ENCODE data around the gene FAT2. TPM values are rescaled to one million over a fixed set of nuclear protein-coding genes. Genes with fewer than 3 reads are reported as not detected.

FAT2 gene
- total and polyA plus RNA-seq, 2 donors (not counting 1 experiment from before 2014, with no cell fraction given): not detected

GRCh38 chr5:151556806-151557205 is 34.3 kb downstream of the FAT2 start:
- H3K9me3 ChIP-seq (ENCODE audit: control extremely low read depth in 1 of 3, control insufficient read depth in 2 of 3, insufficient read depth in 1 of 3, low read length in 2 of 3): no peaks in the 10 kb centered on the region
- peak; percentile 66 for DNase-seq
- H3K4me1 Mint-ChIP-seq: peaks cover 15% of the 10 kb centered on the region
- ChIA-PET CTCF (interaction anchor here (1.2 to 2.0 kb wide), 2 partner anchors 11 to 96 kb away, joined by 3 to 7 read pairs; no protein-coding TSS in a partner anchor), POLR2A (interaction anchor here (1.6 kb wide), 1 partner anchor 21 kb away, joined by 4 read pairs; no protein-coding TSS in a partner anchor)
- no peak overlapping the region for H3K9ac ChIP-seq (ENCODE audit: low read length)
- H3K79me2 ChIP-seq (ENCODE audit: control insufficient read depth, insufficient read depth, low read length): no peaks in the 10 kb centered on the region
- WGBS (ENCODE audit: insufficient coverage): 19% methylated on average over 5 of the region's 6 CpGs
- no peaks in the 10 kb centered on the region for H3K36me3 ChIP-seq (replicated peaks in 1 of 2; ENCODE audit: control extremely low read depth in 1 of 2, control insufficient read depth in 1 of 2, extremely low read depth in 1 of 2, insufficient read depth in 2 of 2, low read length in 1 of 2)
- H3K27ac ChIP-seq (ENCODE audit: low read length in 2 of 2): peak overlapping the region; percentile 9 to 25
- H2AFZ ChIP-seq (ENCODE audit: insufficient read depth, low read depth, low read length, poor library complexity, severe bottlenecking): peak overlapping the region; percentile 31
- TF ChIP-seq EZH2 (IDR thresholded peaks at IDR 0.05; ENCODE audit: borderline replicate concordance, insufficient read depth, low read depth, low read length, poor library complexity, severe bottlenecking) (no peak), CTCF (IDR thresholded peaks at IDR 0.05) (no peak)
- peaks cover 16 to 19% of the 10 kb centered on the region in 2 donors for H3K4me1 ChIP-seq (ENCODE audit: control insufficient read depth in 2 of 2, insufficient read depth in 2 of 2, low read length in 2 of 2)
- H3K4me3 ChIP-seq (ENCODE audit: control extremely low read depth in 1 of 5, extremely low read depth in 1 of 5, insufficient read depth in 1 of 5, low read depth in 2 of 5, low read length in 4 of 5): no peak overlapping the region
- H3K4me2 ChIP-seq (replicated peaks; ENCODE audit: low read depth, low read length, poor library complexity, severe bottlenecking): peak overlapping the region; percentile 51
- intact Hi-C loops (cut with micrococcal nuclease): no loop called here
- peaks cover 0 to 8% (median 0%) of the 10 kb centered on the region in 4 experiments for H3K27me3 ChIP-seq (replicated peaks in 1 of 4; ENCODE audit: control extremely low read depth in 1 of 4, control insufficient read depth in 3 of 4, insufficient read depth in 4 of 4, low read length in 3 of 4)
- H3K27me3 Mint-ChIP-seq: no peaks in the 10 kb centered on the region
- peak; percentile 57 for ATAC-seq (ENCODE audit: low read depth)
- H3K4me3 Mint-ChIP-seq: peak overlapping the region; percentile 50
- peak overlapping the region; percentile 62 for H3K27ac Mint-ChIP-seq
- no peaks in the 10 kb centered on the region for H4K20me1 ChIP-seq (ENCODE audit: control insufficient read depth, insufficient read depth, low read length, poor library complexity, severe bottlenecking)
- H3K9me3 Mint-ChIP-seq (ENCODE audit: insufficient read depth): no peaks in the 10 kb centered on the region

GRCh38 chr5:151555760-151556576 is 35.2 kb downstream of the FAT2 start:
- no peaks in the 10 kb centered on the region for H3K9me3 ChIP-seq (ENCODE audit: control extremely low read depth in 1 of 3, control insufficient read depth in 2 of 3, insufficient read depth in 1 of 3, low read length in 2 of 3)
- peak overlapping the region; percentile 64 for H3K27ac Mint-ChIP-seq
- no peak overlapping the region for H3K4me3 ChIP-seq (ENCODE audit: control extremely low read depth in 1 of 5, extremely low read depth in 1 of 5, insufficient read depth in 1 of 5, low read depth in 2 of 5, low read length in 4 of 5)
- H3K4me3 Mint-ChIP-seq: no peak overlapping the region
- H3K4me1 Mint-ChIP-seq: peaks cover 15% of the 10 kb centered on the region
- ChIA-PET POLR2A (no interaction called here), CTCF (interaction anchor here (1.2 to 2.0 kb wide), 2 partner anchors 12 to 96 kb away, joined by 3 to 7 read pairs; no protein-coding TSS in a partner anchor)
- H2AFZ ChIP-seq (ENCODE audit: insufficient read depth, low read depth, low read length, poor library complexity, severe bottlenecking): no peak overlapping the region
- H3K9me3 Mint-ChIP-seq (ENCODE audit: insufficient read depth): no peaks in the 10 kb centered on the region
- no peaks in the 10 kb centered on the region for H3K27me3 Mint-ChIP-seq
- ATAC-seq (ENCODE audit: low read depth) (no peak), DNase-seq (no peak)
- WGBS (ENCODE audit: insufficient coverage): 90% methylated on average over 3 of the region's 4 CpGs
- peaks cover 0 to 1% (median 0%) of the 10 kb centered on the region in 4 experiments for H3K27me3 ChIP-seq (replicated peaks in 1 of 4; ENCODE audit: control extremely low read depth in 1 of 4, control insufficient read depth in 3 of 4, insufficient read depth in 4 of 4, low read length in 3 of 4)
- peak overlapping the region; percentile 9 to 17 for H3K27ac ChIP-seq (ENCODE audit: low read length in 2 of 2)
- TF ChIP-seq EZH2 (IDR thresholded peaks at IDR 0.05; ENCODE audit: borderline replicate concordance, insufficient read depth, low read depth, low read length, poor library complexity, severe bottlenecking): no peak
- TF ChIP-seq CTCF (IDR thresholded peaks at IDR 0.05): no peak
- H3K79me2 ChIP-seq (ENCODE audit: control insufficient read depth, insufficient read depth, low read length): no peaks in the 10 kb centered on the region
- H3K9ac ChIP-seq (ENCODE audit: low read length): no peak overlapping the region
- peaks cover 16 to 19% of the 10 kb centered on the region in 2 donors for H3K4me1 ChIP-seq (ENCODE audit: control insufficient read depth in 2 of 2, insufficient read depth in 2 of 2, low read length in 2 of 2)
- no peaks in the 10 kb centered on the region for H4K20me1 ChIP-seq (ENCODE audit: control insufficient read depth, insufficient read depth, low read length, poor library complexity, severe bottlenecking)
- H3K4me2 ChIP-seq (replicated peaks; ENCODE audit: low read depth, low read length, poor library complexity, severe bottlenecking): peak overlapping the region; percentile 51
- intact Hi-C loops (cut with micrococcal nuclease): no loop called here
- H3K36me3 ChIP-seq (replicated peaks in 1 of 2; ENCODE audit: control extremely low read depth in 1 of 2, control insufficient read depth in 1 of 2, extremely low read depth in 1 of 2, insufficient read depth in 2 of 2, low read length in 1 of 2): no peaks in the 10 kb centered on the region
